ENCODE data around the gene ATP5MK. TPM values are rescaled to one million over a fixed set of nuclear protein-coding genes. Genes with fewer than 3 reads are reported as not detected.
A peak's percentile ranks its signal among the peaks of the same experiment; 100 is the strongest.

Gene ATP5MK
- 100 to 1,000 TPM; 377 to 447 TPM for total RNA-seq

- intact Hi-C loops (cut with DNase I, micrococcal nuclease): loop anchor here (1.0 to 10.0 kb wide), 10 partner anchors 28 to 1244 kb away; partner anchors contain the start of genes PCGF6 (in 2 of the 2), ARL3 (in 1 of the 2), BORCS7 (in 1 of the 2) and CNNM2 (in 1 of the 2)
- H3K36me3 Mint-ChIP-seq (ENCODE audit: low read depth): peaks cover 64% of the 10 kb centered on the region
- H3K27me3 Mint-ChIP-seq: no peaks in the 10 kb centered on the region
- peaks cover 57% of the 10 kb centered on the region for H3K4me1 Mint-ChIP-seq
- H3K27ac Mint-ChIP-seq: peak within 1 kb of the TSS; percentile 95
- H3K4me3 Mint-ChIP-seq: peak within 1 kb of the TSS; percentile 99
- H3K9me3 Mint-ChIP-seq (ENCODE audit: low read depth): no peaks in the 10 kb centered on the region
- POLR2A ChIA-PET: interaction anchor here (0.5 to 1.0 kb wide), 5 partner anchors 28 to 665 kb away, joined by 3 to 6 read pairs (median 3); partner anchors contain the start of genes CALHM2 and TAF5
- ATAC-seq (peak; percentile 100), DNase-seq (peak; percentile 98)
- CTCF ChIA-PET: interaction anchor here (0.7 to 1.3 kb wide), 9 partner anchors 12 to 94 kb away, joined by 3 to 5 read pairs (median 4); no protein-coding TSS in a partner anchor
Observed at GRCh38 chr10:103396067-103396788, at the start of gene ATP5MK, which contains the start of gene PDCD11. ATP5MK (minus strand) TSS chr10:103396475; CDS start chr10:103392457, 4,018 bp downstream. PDCD11 (plus strand) TSS chr10:103396626; CDS start chr10:103398427, 1,801 bp downstream.

- Mint-ChIP-seq H3K36me3 (ENCODE audit: low read depth) (peaks cover 59% of the 10 kb centered on the region), H3K27me3 (no peaks in the 10 kb centered on the region), H3K9me3 (ENCODE audit: low read depth) (no peaks in the 10 kb centered on the region), H3K4me1 (peaks cover 22% of the 10 kb centered on the region), H3K27ac (no peak overlapping the region), H3K4me3 (no peak overlapping the region)
- ATAC-seq (no peak), DNase-seq (no peak)
- intact Hi-C loops (cut with DNase I, micrococcal nuclease): no loop called here
- CTCF ChIA-PET: no interaction called here
- POLR2A ChIA-PET: no interaction called here
Observed at GRCh38 chr10:103445366-103445765, 49.1 kb upstream of the ATP5MK start.

GRCh38 chr10:103444478-103444877, 48.2 kb upstream of the ATP5MK start:
- CTCF ChIA-PET: no interaction called here
- DNase-seq (no peak), ATAC-seq (no peak)
- peaks cover 62% of the 10 kb centered on the region for H3K36me3 Mint-ChIP-seq (ENCODE audit: low read depth)
- no peak overlapping the region for H3K27ac Mint-ChIP-seq
- H3K4me1 Mint-ChIP-seq: peaks cover 13% of the 10 kb centered on the region
- POLR2A ChIA-PET: no interaction called here
- H3K4me3 Mint-ChIP-seq: no peak overlapping the region
- intact Hi-C loops (cut with DNase I, micrococcal nuclease): no loop called here
- H3K9me3 Mint-ChIP-seq (ENCODE audit: low read depth): no peaks in the 10 kb centered on the region
- no peaks in the 10 kb centered on the region for H3K27me3 Mint-ChIP-seq

- DNase-seq (no peak), ATAC-seq (no peak)
- Mint-ChIP-seq H3K27ac (no peak overlapping the region), H3K4me3 (no peak overlapping the region), H3K4me1 (peaks cover 5% of the 10 kb centered on the region), H3K27me3 (no peaks in the 10 kb centered on the region), H3K36me3 (ENCODE audit: low read depth) (peaks cover 62% of the 10 kb centered on the region), H3K9me3 (ENCODE audit: low read depth) (no peaks in the 10 kb centered on the region)
- ChIA-PET POLR2A (no interaction called here), CTCF (interaction anchor here (1.4 kb wide), 1 partner anchor 28 kb away, joined by 4 read pairs; no protein-coding TSS in a partner anchor)
- intact Hi-C loops (cut with DNase I, micrococcal nuclease): no loop called here
Observed at GRCh38 chr10:103443475-103444185, 47.4 kb upstream of the ATP5MK start.

GRCh38 chr10:103442031-103442461, 45.8 kb upstream of the ATP5MK start:
- Mint-ChIP-seq H3K27me3 (no peaks in the 10 kb centered on the region), H3K4me3 (no peak overlapping the region), H3K27ac (no peak overlapping the region), H3K9me3 (ENCODE audit: low read depth) (no peaks in the 10 kb centered on the region), H3K36me3 (ENCODE audit: low read depth) (peaks cover 61% of the 10 kb centered on the region), H3K4me1 (no peaks in the 10 kb centered on the region)
- ChIA-PET CTCF (interaction anchor here (1.0 to 1.4 kb wide), 3 partner anchors 26 to 41 kb away, joined by 3 to 4 read pairs (median 4); no protein-coding TSS in a partner anchor), POLR2A (no interaction called here)
- no peak for ATAC-seq
- intact Hi-C loops (cut with DNase I, micrococcal nuclease): no loop called here
- no peak for DNase-seq

GRCh38 chr10:103441611-103442010, 45.3 kb upstream of the ATP5MK start:
- H3K36me3 Mint-ChIP-seq (ENCODE audit: low read depth): peaks cover 65% of the 10 kb centered on the region
- no peaks in the 10 kb centered on the region for H3K4me1 Mint-ChIP-seq
- intact Hi-C loops (cut with DNase I, micrococcal nuclease): no loop called here
- ATAC-seq (no peak), DNase-seq (no peak)
- no peak overlapping the region for H3K4me3 Mint-ChIP-seq
- CTCF ChIA-PET: interaction anchor here (1.0 to 1.2 kb wide), 2 partner anchors 33 to 41 kb away, joined by 3 to 4 read pairs; no protein-coding TSS in a partner anchor
- POLR2A ChIA-PET: no interaction called here
- H3K9me3 Mint-ChIP-seq (ENCODE audit: low read depth): no peaks in the 10 kb centered on the region
- H3K27ac Mint-ChIP-seq: no peak overlapping the region
- H3K27me3 Mint-ChIP-seq: no peaks in the 10 kb centered on the region

- no peak overlapping the region for H3K27ac Mint-ChIP-seq
- H3K4me3 Mint-ChIP-seq: no peak overlapping the region
- intact Hi-C loops (cut with DNase I, micrococcal nuclease): no loop called here
- no peaks in the 10 kb centered on the region for H3K4me1 Mint-ChIP-seq
- ChIA-PET CTCF (no interaction called here), POLR2A (no interaction called here)
- no peaks in the 10 kb centered on the region for H3K27me3 Mint-ChIP-seq
- ATAC-seq (no peak), DNase-seq (no peak)
- peaks cover 65% of the 10 kb centered on the region for H3K36me3 Mint-ChIP-seq (ENCODE audit: low read depth)
- no peaks in the 10 kb centered on the region for H3K9me3 Mint-ChIP-seq (ENCODE audit: low read depth)
Observed at GRCh38 chr10:103441206-103441605, 44.9 kb upstream of the ATP5MK start.

- no peak for ATAC-seq
- CTCF ChIA-PET: no interaction called here
- Mint-ChIP-seq H3K36me3 (ENCODE audit: low read depth) (peaks cover 66% of the 10 kb centered on the region), H3K27me3 (no peaks in the 10 kb centered on the region), H3K9me3 (ENCODE audit: low read depth) (no peaks in the 10 kb centered on the region), H3K4me1 (no peaks in the 10 kb centered on the region), H3K27ac (no peak overlapping the region), H3K4me3 (no peak overlapping the region)
- DNase-seq: no peak
- POLR2A ChIA-PET: no interaction called here
- intact Hi-C loops (cut with DNase I, micrococcal nuclease): no loop called here
Observed at GRCh38 chr10:103440416-103440815, 44.1 kb upstream of the ATP5MK start.

- Mint-ChIP-seq H3K27me3 (no peaks in the 10 kb centered on the region), H3K27ac (no peak overlapping the region), H3K4me3 (no peak overlapping the region), H3K36me3 (ENCODE audit: low read depth) (peaks cover 63% of the 10 kb centered on the region), H3K9me3 (ENCODE audit: low read depth) (no peaks in the 10 kb centered on the region), H3K4me1 (no peaks in the 10 kb centered on the region)
- ChIA-PET POLR2A (no interaction called here), CTCF (no interaction called here)
- intact Hi-C loops (cut with DNase I, micrococcal nuclease): no loop called here
- ATAC-seq (no peak), DNase-seq (no peak)
Observed at GRCh38 chr10:103439776-103440175, 43.5 kb upstream of the ATP5MK start.

GRCh38 chr10:103433858-103434257, 37.6 kb upstream of the ATP5MK start:
- ATAC-seq (no peak), DNase-seq (no peak)
- intact Hi-C loops (cut with DNase I, micrococcal nuclease): no loop called here
- H3K9me3 Mint-ChIP-seq (ENCODE audit: low read depth): no peaks in the 10 kb centered on the region
- H3K27ac Mint-ChIP-seq: no peak overlapping the region
- no peaks in the 10 kb centered on the region for H3K27me3 Mint-ChIP-seq
- peaks cover 19% of the 10 kb centered on the region for H3K4me1 Mint-ChIP-seq
- CTCF ChIA-PET: interaction anchor here (0.7 kb wide), 1 partner anchor 131 kb away, joined by 3 read pairs; no protein-coding TSS in a partner anchor
- H3K36me3 Mint-ChIP-seq (ENCODE audit: low read depth): peaks cover 65% of the 10 kb centered on the region
- POLR2A ChIA-PET: no interaction called here
- no peak overlapping the region for H3K4me3 Mint-ChIP-seq

- no peak for DNase-seq
- POLR2A ChIA-PET: no interaction called here
- Mint-ChIP-seq H3K4me1 (peaks cover 38% of the 10 kb centered on the region), H3K27me3 (no peaks in the 10 kb centered on the region), H3K4me3 (no peak overlapping the region), H3K9me3 (ENCODE audit: low read depth) (no peaks in the 10 kb centered on the region), H3K27ac (no peak overlapping the region), H3K36me3 (ENCODE audit: low read depth) (peaks cover 71% of the 10 kb centered on the region)
- intact Hi-C loops (cut with DNase I, micrococcal nuclease): no loop called here
- CTCF ChIA-PET: interaction anchor here (1.0 kb wide), 1 partner anchor 14 kb away, joined by 3 read pairs; no protein-coding TSS in a partner anchor
- no peak for ATAC-seq
Observed at GRCh38 chr10:103431902-103432301, 35.6 kb upstream of the ATP5MK start.
